HG02678 (cell line): ENCODE data around the gene TMEM8B.

Experiments
- ATAC-seq: cut with Tn5 transposase; IDR thresholded peaks from one replicate; pipeline ENCODE4 v1.9.1; 2021; ENCODE audit warnings: mild to moderate bottlenecking, moderate library complexity; ENCODE audit not compliant: unreplicated experiment

Gene TMEM8B

GRCh38 chr9:35810122-35810521 is 18.9 kb upstream of the TMEM8B start:
- no peak for ATAC-seq

GRCh38 chr9:35811381-35812024 is 17.5 kb upstream of the TMEM8B start:
- ATAC-seq = no peak

GRCh38 chr9:35812025-35812602 is 16.9 kb upstream of the TMEM8B start, which contains the start of gene SPAG8:
Gene SPAG8 (minus strand): TSS chr9:35812262. CDS start chr9:35812147, 115 bp downstream.
- ATAC-seq = peak; percentile 62

- no peak for ATAC-seq
These were observed 15.5 kb upstream of the TMEM8B start for GRCh38 chr9:35813434-35814105.

GRCh38 chr9:35814106-35814840 is 14.8 kb upstream of the TMEM8B start:
- peak; percentile 17 for ATAC-seq

- ATAC-seq = peak; percentile 78
These were observed 14.0 kb upstream of the TMEM8B start, which contains the start of gene HINT2 for GRCh38 chr9:35814841-35815543. Gene HINT2 (minus strand): TSS chr9:35815042. CDS start chr9:35814979, 63 bp downstream.

- ATAC-seq = no peak
These were observed 12.3 kb upstream of the TMEM8B start for GRCh38 chr9:35816708-35817107.

- ATAC-seq = no peak
These were observed 10.7 kb upstream of the TMEM8B start for GRCh38 chr9:35818341-35818740.

- ATAC-seq = no peak
These were observed 9.0 kb upstream of the TMEM8B start for GRCh38 chr9:35820076-35820475.

- ATAC-seq = no peak
These were observed 6.1 kb upstream of the TMEM8B start for GRCh38 chr9:35822926-35823325.

GRCh38 chr9:35826071-35826701 is 2.8 kb upstream of the TMEM8B start:
- ATAC-seq = peak; percentile 35

- no peak for ATAC-seq
These were observed 1.5 kb upstream of the TMEM8B start for GRCh38 chr9:35827486-35827885.

- no peak for ATAC-seq
These were observed 328 bp upstream of the TMEM8B start, which contains the start of gene FAM221B for GRCh38 chr9:35828716-35829083. Gene FAM221B (minus strand): TSS chr9:35828732. CDS start chr9:35826161, 2,571 bp downstream.

GRCh38 chr9:35829764-35830096 is 702 bp downstream of the TMEM8B start:
- ATAC-seq = no peak

GRCh38 chr9:35831040-35831439 is 2.0 kb downstream of the TMEM8B start:
- no peak for ATAC-seq

GRCh38 chr9:35832814-35833213 is 3.8 kb downstream of the TMEM8B start:
- no peak for ATAC-seq

GRCh38 chr9:35834260-35835215 is 5.5 kb downstream of the TMEM8B start:
- no peak for ATAC-seq

- no peak for ATAC-seq
These were observed 6.2 kb downstream of the TMEM8B start for GRCh38 chr9:35835216-35835632.

- ATAC-seq = no peak
These were observed 6.7 kb downstream of the TMEM8B start for GRCh38 chr9:35835766-35836165.
